NCI-H1694 (cell line): ENCODE results near the gene CDH4.

ENCODE experiments used
- DNase-seq: peaks from one replicate; lab custom pipeline; 2025; lab: John Stamatoyannopoulos, UW

The CDH4 gene

DNA sequence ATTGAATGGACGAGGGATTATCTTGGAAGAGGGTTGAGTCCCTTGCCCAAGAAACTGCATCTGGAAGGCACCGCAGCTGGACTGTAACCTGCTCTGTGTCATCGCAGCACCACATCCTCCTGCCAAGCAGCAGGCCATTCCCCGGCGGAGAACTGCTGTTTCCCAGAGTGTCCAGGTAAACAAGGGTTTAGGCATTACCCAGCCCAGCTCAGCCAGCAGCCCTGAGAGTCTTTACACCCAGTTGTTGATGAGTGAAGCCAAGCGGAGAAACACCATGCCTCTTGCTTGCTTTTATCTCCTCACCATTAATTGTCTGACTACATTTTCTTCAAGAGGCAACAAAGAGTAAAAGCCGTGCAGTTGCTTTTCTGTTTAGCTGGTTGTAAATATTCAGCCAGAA, 104.1 kb downstream of the CDH4 start:
- DNase-seq = no peak

DNA sequence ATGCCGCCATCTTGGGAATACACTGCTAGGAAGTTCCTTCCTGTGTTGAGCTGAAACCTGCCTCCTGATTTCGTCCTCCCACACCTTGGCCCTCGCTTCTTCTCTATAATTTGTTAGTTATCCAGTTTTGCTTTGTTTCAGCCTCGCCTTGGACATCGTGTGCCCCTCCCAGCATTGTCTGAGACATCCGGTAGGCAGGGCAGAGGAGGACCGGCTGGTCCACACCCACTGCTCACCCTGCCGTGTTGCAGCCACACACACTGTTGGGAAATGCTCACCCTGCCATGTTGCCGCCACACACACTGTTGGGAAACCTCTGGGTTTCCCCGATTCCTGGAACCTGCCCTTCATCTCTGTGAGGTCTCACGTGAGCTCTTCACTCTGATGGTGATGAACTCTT, 105.1 kb downstream of the CDH4 start:
- DNase-seq = no peak

DNA sequence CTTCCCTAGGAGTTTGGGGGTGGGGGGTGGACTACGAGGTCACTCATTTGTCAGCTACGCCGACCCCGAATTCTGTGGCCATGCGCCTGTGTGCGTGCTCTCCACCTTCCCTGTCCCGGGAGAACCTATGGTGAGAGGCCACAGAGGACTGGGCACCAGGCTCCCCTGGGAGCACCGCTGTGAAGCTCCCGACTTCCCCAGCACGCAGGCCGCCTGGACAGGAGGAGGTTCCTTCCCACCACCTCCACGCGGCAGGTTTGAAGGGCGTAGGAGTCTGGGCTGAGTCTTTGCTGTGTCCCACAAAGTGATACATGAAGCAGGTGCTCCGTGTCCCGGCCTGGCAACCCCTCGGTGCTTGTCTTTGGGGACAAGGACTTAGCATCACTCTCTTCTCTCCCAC, 107.2 kb downstream of the CDH4 start:
- no peak for DNase-seq

- no peak for DNase-seq
Measured at GRCh38 chr20:61360296-61360695, 108.2 kb downstream of the CDH4 start.

DNA sequence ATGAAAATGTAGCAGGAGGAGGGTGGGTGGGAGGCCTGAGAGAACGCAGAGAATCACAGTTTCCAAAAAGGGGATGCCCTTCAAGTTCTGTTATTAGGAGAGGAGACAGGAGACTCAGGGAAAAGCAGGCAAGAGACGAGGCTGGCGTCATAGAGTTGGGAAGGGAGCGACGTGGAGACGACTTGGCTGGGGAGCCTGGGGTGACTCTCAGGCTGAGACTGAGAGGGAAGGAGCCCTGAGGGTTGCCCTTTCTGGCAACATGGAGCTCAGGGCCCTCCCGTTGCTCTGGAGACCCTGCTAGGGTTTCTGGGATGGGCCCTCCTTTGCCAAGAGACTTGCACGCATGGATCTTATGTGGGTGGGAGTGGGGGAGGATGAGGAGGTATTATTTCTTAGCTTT, 108.9 kb downstream of the CDH4 start:
- no peak for DNase-seq

- no peak for DNase-seq
Measured at GRCh38 chr20:61361501-61361900, 109.4 kb downstream of the CDH4 start.

DNA sequence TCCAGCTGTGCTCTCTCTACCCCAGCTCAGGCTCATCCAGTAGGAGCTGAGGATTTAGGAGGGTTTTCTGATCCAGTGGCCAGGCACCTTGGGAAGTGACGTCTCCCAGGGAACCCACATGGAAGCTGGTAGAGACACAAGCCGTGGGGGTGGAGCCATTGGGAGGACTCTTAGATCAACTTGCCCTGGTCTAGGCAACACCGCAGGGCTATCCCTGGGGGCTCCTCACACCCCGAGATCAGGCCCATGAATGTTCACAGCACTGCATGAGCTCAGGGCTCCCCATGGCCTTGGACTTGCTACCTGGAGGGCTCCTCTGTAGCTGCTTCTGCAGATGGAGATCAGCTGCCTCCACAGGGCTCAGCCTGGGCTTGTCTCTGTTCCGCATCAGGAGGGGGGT, 112.1 kb downstream of the CDH4 start:
- DNase-seq = no peak

GRCh38 chr20:61366914-61367313, 114.9 kb downstream of the CDH4 start:
- DNase-seq = no peak

GRCh38 chr20:61369731-61370520, 117.9 kb downstream of the CDH4 start:
- no peak for DNase-seq

GRCh38 chr20:61370841-61371303, 118.8 kb downstream of the CDH4 start:
- DNase-seq = no peak

- DNase-seq = no peak
Measured at GRCh38 chr20:61371501-61372136, 119.6 kb downstream of the CDH4 start.

GRCh38 chr20:61372137-61373054, 120.3 kb downstream of the CDH4 start:
- DNase-seq = no peak

- no peak for DNase-seq
Measured at GRCh38 chr20:61373055-61373399, 121.0 kb downstream of the CDH4 start.

DNA sequence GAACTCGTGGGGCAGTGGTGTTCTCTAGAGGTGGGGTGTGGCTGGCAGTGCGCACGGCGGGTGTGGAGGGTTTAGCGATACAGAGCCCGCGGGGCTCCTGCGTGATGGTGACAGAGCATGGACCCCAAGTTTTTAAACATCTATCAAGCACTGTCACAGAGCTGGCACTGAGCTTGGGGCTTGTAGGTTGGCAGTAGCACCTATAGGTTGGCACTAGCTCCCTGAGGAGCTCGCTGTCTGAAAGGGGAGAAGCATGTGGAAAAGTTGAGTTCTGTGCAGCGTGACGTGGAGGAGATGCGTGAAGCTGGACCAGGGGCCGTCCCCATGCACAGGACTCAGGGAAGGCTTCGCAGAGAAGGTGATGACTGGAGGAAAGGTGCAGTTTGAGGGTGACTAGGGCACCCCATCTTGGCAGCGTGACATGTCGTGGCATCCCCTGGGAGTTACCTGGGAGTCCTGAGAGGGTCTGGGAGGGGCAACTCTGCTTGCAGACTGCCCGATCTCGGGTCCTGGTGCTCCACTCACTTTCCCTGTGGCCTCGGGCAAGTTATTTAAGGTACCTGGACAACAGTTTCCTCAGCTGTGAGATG, 122.0 kb downstream of the CDH4 start:
- no peak for DNase-seq

GRCh38 chr20:61376541-61377240, 124.6 kb downstream of the CDH4 start:
- no peak for DNase-seq

GRCh38 chr20:61378694-61379355, 126.8 kb downstream of the CDH4 start:
- DNase-seq = no peak

DNA sequence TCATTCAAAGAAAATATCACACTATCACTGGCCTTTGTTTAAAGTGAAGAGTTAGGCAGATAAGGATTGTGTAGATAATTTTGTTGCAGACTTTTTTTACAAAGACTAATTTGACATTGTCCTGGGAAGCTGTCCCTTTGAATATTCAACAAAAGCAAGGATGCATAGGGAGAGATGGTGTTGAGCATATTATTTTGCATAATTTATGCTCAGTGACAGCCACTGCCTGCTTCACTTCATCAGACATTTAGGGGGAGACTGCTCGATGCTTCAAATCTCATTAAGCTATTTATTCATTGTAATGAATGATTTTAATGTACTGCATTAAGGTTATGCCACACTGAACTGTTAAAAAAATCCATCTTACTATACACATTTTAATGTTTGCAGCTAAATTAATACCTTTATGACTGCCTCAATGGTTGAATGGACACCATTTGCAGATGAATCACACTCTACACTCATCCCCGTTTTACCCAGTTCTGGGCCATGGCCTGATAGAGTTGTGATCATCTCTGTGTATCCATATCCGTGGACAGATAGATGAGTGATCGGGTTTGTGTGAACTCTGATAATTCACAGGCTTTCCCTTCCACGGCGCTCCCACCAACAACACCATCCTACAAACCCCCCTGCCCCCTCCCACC, 128.0 kb downstream of the CDH4 start:
- DNase-seq = no peak

DNA sequence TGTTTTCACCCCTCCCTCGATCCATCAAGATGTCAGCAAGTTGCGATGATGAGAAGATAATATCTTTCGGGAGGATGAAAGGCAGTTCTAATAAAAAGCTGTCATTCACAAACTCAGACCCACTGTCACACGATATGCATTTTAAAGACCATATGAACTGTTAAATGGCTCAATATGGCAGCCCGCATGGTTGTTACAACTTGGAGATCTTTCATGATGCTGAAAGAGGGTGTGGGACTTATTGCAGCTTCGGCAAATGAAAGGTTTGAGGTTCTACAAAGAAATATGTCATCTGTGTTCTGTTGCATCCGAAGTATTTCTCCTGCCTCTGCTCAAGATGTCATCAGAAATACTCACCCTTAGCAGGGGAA, 128.5 kb downstream of the CDH4 start:
- no peak for DNase-seq

- no peak for DNase-seq
Measured at GRCh38 chr20:61382194-61382593, 130.1 kb downstream of the CDH4 start.

- DNase-seq = no peak
Measured at GRCh38 chr20:61385296-61385695, 133.2 kb downstream of the CDH4 start.

DNA sequence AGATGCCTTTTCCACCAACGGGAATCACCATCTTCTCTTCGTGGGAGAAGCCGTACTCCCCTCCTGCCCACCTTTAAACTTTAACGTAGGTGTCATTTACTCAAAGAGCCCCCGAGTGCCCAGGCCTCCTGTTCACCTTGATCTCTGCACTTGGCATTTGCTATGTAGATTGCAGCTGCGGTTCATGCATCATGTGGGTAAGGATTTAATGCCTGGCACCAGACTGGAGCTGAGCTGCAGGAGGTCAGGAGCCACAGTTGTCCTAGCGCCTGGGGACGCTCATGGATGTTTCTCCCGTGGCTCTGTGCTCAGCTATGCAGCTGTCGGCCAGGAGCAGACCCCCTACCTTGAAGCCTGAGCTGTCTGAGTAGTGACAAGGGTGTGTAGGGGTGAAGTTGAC, 133.7 kb downstream of the CDH4 start:
- DNase-seq = no peak
